ENCODE measurements around the gene GRIK2.

The GRIK2 gene

GRCh38 chr6:101451981-101452380 lies 58.5 kb downstream of the GRIK2 start:
- no peak overlapping the region for H3K4me3 ChIP-seq (ENCODE audit: insufficient read depth, low read depth, low read length)
- WGBS, 2 experiments: no CpG with 5 or more reads among the region's 1 CpG
- no peaks in the 10 kb centered on the region for H3K4me1 ChIP-seq (ENCODE audit: control insufficient read depth, insufficient read depth, low read length)
- no peaks in the 10 kb centered on the region for H3K36me3 ChIP-seq (ENCODE audit: control insufficient read depth, insufficient read depth, low read length)
- H3K9me3 ChIP-seq (ENCODE audit: control insufficient read depth, low read length): no peaks in the 10 kb centered on the region
- no peaks in the 10 kb centered on the region for H3K27me3 ChIP-seq (ENCODE audit: control insufficient read depth, insufficient read depth, low read length, poor library complexity, severe bottlenecking)
- H3K27ac ChIP-seq (ENCODE audit: insufficient read depth, low read depth, low read length, poor library complexity, severe bottlenecking): no peak overlapping the region

- no peaks in the 10 kb centered on the region for H3K36me3 ChIP-seq (ENCODE audit: control insufficient read depth, insufficient read depth, low read length)
- H3K4me3 ChIP-seq (ENCODE audit: insufficient read depth, low read depth, low read length): no peak overlapping the region
- no peak overlapping the region for H3K27ac ChIP-seq (ENCODE audit: insufficient read depth, low read depth, low read length, poor library complexity, severe bottlenecking)
- 97 to 98% methylated on average over 4 of the region's 4 CpGs for WGBS, 2 experiments
- H3K9me3 ChIP-seq (ENCODE audit: control insufficient read depth, low read length): no peaks in the 10 kb centered on the region
- H3K27me3 ChIP-seq (ENCODE audit: control insufficient read depth, insufficient read depth, low read length, poor library complexity, severe bottlenecking): no peaks in the 10 kb centered on the region
- H3K4me1 ChIP-seq (ENCODE audit: control insufficient read depth, insufficient read depth, low read length): no peaks in the 10 kb centered on the region
These were observed 59.7 kb downstream of the GRIK2 start for GRCh38 chr6:101453221-101453620.

- H3K4me1 ChIP-seq (ENCODE audit: control insufficient read depth, insufficient read depth, low read length): no peaks in the 10 kb centered on the region
- H3K36me3 ChIP-seq (ENCODE audit: control insufficient read depth, insufficient read depth, low read length): no peaks in the 10 kb centered on the region
- H3K27me3 ChIP-seq (ENCODE audit: control insufficient read depth, insufficient read depth, low read length, poor library complexity, severe bottlenecking): no peaks in the 10 kb centered on the region
- no peaks in the 10 kb centered on the region for H3K9me3 ChIP-seq (ENCODE audit: control insufficient read depth, low read length)
- no peak overlapping the region for H3K27ac ChIP-seq (ENCODE audit: insufficient read depth, low read depth, low read length, poor library complexity, severe bottlenecking)
- 89 to 100% methylated on average over 2 of the region's 3 CpGs for WGBS, 2 experiments
- no peak overlapping the region for H3K4me3 ChIP-seq (ENCODE audit: insufficient read depth, low read depth, low read length)
These were observed 60.7 kb downstream of the GRIK2 start for GRCh38 chr6:101454106-101454676.

- WGBS, 2 experiments: 92 to 93% methylated on average over 2 of the region's 2 CpGs
- H3K27me3 ChIP-seq (ENCODE audit: control insufficient read depth, insufficient read depth, low read length, poor library complexity, severe bottlenecking): no peaks in the 10 kb centered on the region
- no peaks in the 10 kb centered on the region for H3K36me3 ChIP-seq (ENCODE audit: control insufficient read depth, insufficient read depth, low read length)
These were observed 64.8 kb downstream of the GRIK2 start for GRCh38 chr6:101458336-101458735.

DNA sequence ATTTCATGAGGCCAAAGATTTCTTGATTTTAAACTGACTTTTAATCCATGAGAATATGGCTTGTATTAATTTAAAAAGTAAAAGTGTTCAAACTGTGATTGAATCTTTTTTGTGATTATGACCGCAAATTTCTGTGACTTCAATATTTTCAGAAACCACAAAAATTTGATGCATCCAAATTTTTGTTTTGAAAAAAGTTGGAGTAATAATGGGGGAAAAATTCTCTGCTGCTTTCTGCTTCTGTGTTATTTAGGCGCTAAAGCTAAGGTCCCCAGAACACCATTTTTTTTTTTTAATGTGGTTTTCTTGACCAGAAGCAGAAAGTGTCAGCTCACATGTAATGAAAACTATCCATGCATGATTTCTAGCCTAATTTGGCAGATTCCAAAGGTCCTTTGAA lies 65.3 kb downstream of the GRIK2 start:
- WGBS, 2 experiments: 96 to 100% methylated on average over 2 of the region's 2 CpGs
- no peak overlapping the region for H3K4me3 ChIP-seq (ENCODE audit: insufficient read depth, low read depth, low read length)
- no peaks in the 10 kb centered on the region for H3K27me3 ChIP-seq (ENCODE audit: control insufficient read depth, insufficient read depth, low read length, poor library complexity, severe bottlenecking)
- H3K36me3 ChIP-seq (ENCODE audit: control insufficient read depth, insufficient read depth, low read length): no peaks in the 10 kb centered on the region
- no peaks in the 10 kb centered on the region for H3K9me3 ChIP-seq (ENCODE audit: control insufficient read depth, low read length)
- H3K27ac ChIP-seq (ENCODE audit: insufficient read depth, low read depth, low read length, poor library complexity, severe bottlenecking): no peak overlapping the region
- H3K4me1 ChIP-seq (ENCODE audit: control insufficient read depth, insufficient read depth, low read length): no peaks in the 10 kb centered on the region

More at GRCh38 chr6:101458336-101458735, 64.8 kb downstream of the GRIK2 start:
- H3K27ac ChIP-seq (ENCODE audit: insufficient read depth, low read depth, low read length, poor library complexity, severe bottlenecking): no peak overlapping the region
- H3K4me1 ChIP-seq (ENCODE audit: control insufficient read depth, insufficient read depth, low read length): no peaks in the 10 kb centered on the region
- H3K9me3 ChIP-seq (ENCODE audit: control insufficient read depth, low read length): no peaks in the 10 kb centered on the region
- no peak overlapping the region for H3K4me3 ChIP-seq (ENCODE audit: insufficient read depth, low read depth, low read length)

GRCh38 chr6:101462576-101462975 lies 69.1 kb downstream of the GRIK2 start:
- 91 to 97% methylated on average over 2 of the region's 2 CpGs for WGBS, 2 experiments
- no peaks in the 10 kb centered on the region for H3K27me3 ChIP-seq (ENCODE audit: control insufficient read depth, insufficient read depth, low read length, poor library complexity, severe bottlenecking)

DNA sequence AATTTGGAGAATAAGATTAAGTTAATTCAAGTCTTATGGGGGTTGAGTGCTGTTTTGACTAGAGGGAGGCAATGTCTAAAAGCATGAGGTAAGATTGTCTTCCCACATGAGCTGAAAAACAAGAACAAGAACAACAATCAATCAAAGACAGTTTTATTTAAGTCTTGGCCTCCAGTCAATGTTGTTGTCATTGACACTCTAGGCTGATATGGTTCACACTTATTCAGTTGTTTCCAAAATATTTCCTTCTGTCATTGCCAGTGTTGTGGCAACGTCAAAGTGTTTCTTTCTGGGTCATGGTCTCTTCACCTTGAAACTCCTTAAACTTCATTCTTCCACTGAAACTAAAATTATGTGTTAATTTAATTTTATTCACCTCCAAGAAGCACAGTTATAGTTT lies 72.4 kb downstream of the GRIK2 start:
- 91 to 100% methylated on average over 1 of the region's 1 CpG for WGBS, 2 experiments
- Histone ChIP-seq H3K9me3 (ENCODE audit: control insufficient read depth, low read length) (no peaks in the 10 kb centered on the region), H3K4me3 (ENCODE audit: insufficient read depth, low read depth, low read length) (no peak overlapping the region), H3K27me3 (ENCODE audit: control insufficient read depth, insufficient read depth, low read length, poor library complexity, severe bottlenecking) (no peaks in the 10 kb centered on the region), H3K27ac (ENCODE audit: insufficient read depth, low read depth, low read length, poor library complexity, severe bottlenecking) (no peak overlapping the region), H3K4me1 (ENCODE audit: control insufficient read depth, insufficient read depth, low read length) (no peaks in the 10 kb centered on the region), H3K36me3 (ENCODE audit: control insufficient read depth, insufficient read depth, low read length) (no peaks in the 10 kb centered on the region)

More at GRCh38 chr6:101462576-101462975, 69.1 kb downstream of the GRIK2 start:
- H3K9me3 ChIP-seq (ENCODE audit: control insufficient read depth, low read length): no peaks in the 10 kb centered on the region
- H3K27ac ChIP-seq (ENCODE audit: insufficient read depth, low read depth, low read length, poor library complexity, severe bottlenecking): no peak overlapping the region
- H3K4me3 ChIP-seq (ENCODE audit: insufficient read depth, low read depth, low read length): no peak overlapping the region
- H3K4me1 ChIP-seq (ENCODE audit: control insufficient read depth, insufficient read depth, low read length): no peaks in the 10 kb centered on the region
- H3K36me3 ChIP-seq (ENCODE audit: control insufficient read depth, insufficient read depth, low read length): no peaks in the 10 kb centered on the region

GRCh38 chr6:101477436-101477835 lies 83.9 kb downstream of the GRIK2 start:
- WGBS, 2 experiments: 96 to 97% methylated on average over 2 of the region's 2 CpGs
- Histone ChIP-seq H3K27me3 (ENCODE audit: control insufficient read depth, insufficient read depth, low read length, poor library complexity, severe bottlenecking) (no peaks in the 10 kb centered on the region), H3K4me1 (ENCODE audit: control insufficient read depth, insufficient read depth, low read length) (no peaks in the 10 kb centered on the region), H3K4me3 (ENCODE audit: insufficient read depth, low read depth, low read length) (no peak overlapping the region), H3K27ac (ENCODE audit: insufficient read depth, low read depth, low read length, poor library complexity, severe bottlenecking) (no peak overlapping the region), H3K9me3 (ENCODE audit: control insufficient read depth, low read length) (no peaks in the 10 kb centered on the region), H3K36me3 (ENCODE audit: control insufficient read depth, insufficient read depth, low read length) (no peaks in the 10 kb centered on the region)

- H3K27me3 ChIP-seq (ENCODE audit: control insufficient read depth, insufficient read depth, low read length, poor library complexity, severe bottlenecking): no peaks in the 10 kb centered on the region
- H3K9me3 ChIP-seq (ENCODE audit: control insufficient read depth, low read length): no peaks in the 10 kb centered on the region
- H3K27ac ChIP-seq (ENCODE audit: insufficient read depth, low read depth, low read length, poor library complexity, severe bottlenecking): no peak overlapping the region
- no peaks in the 10 kb centered on the region for H3K4me1 ChIP-seq (ENCODE audit: control insufficient read depth, insufficient read depth, low read length)
- WGBS, 2 experiments: 90 to 100% methylated on average over 1 of the region's 1 CpG
- no peaks in the 10 kb centered on the region for H3K36me3 ChIP-seq (ENCODE audit: control insufficient read depth, insufficient read depth, low read length)
- no peak overlapping the region for H3K4me3 ChIP-seq (ENCODE audit: insufficient read depth, low read depth, low read length)
These were observed 85.4 kb downstream of the GRIK2 start for GRCh38 chr6:101478891-101479290.

DNA sequence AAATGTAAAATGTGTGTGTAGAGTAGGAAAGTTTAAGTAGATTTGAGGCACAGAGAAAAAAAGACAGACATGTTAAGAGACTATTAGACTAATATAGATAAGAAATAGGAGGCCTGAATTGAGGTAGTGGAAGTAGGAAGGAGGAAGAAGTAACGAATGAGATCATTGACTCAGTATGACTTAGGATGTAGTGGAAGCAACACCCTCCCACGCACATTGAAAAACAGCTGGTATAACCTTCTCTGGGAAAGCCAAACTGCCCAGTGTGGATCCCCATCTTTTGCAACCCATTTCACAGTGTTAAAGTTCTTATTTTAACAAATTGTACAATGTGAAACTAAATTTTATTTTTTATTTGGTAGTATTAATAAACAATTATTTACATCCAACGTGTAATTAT lies 89.1 kb downstream of the GRIK2 start:
- Histone ChIP-seq H3K27me3 (ENCODE audit: control insufficient read depth, insufficient read depth, low read length, poor library complexity, severe bottlenecking) (no peaks in the 10 kb centered on the region), H3K9me3 (ENCODE audit: control insufficient read depth, low read length) (no peaks in the 10 kb centered on the region), H3K4me1 (ENCODE audit: control insufficient read depth, insufficient read depth, low read length) (no peaks in the 10 kb centered on the region), H3K36me3 (ENCODE audit: control insufficient read depth, insufficient read depth, low read length) (no peaks in the 10 kb centered on the region), H3K4me3 (ENCODE audit: insufficient read depth, low read depth, low read length) (no peak overlapping the region), H3K27ac (ENCODE audit: insufficient read depth, low read depth, low read length, poor library complexity, severe bottlenecking) (no peak overlapping the region)
- 91 to 97% methylated on average over 2 of the region's 3 CpGs for WGBS, 2 experiments

DNA sequence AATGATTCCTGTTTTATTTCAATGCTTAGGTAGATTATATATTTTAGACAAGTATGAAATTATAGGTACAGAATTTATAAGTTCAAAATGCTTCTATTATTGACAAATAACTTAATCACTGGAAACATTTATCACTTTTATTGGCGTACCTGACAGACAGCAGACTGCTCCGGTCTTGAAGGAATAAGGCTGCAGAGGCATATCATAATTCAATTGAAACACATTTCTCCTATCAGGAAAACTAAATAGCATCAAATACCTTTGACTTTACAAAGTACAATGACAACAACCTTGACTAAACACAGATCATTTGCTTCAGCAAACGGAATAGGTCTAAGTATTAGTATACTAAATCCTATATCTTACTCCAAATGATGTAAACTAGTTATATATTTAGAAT lies 91.3 kb downstream of the GRIK2 start:
- WGBS, 2 experiments: 85 to 98% methylated on average over 2 of the region's 3 CpGs
- no peaks in the 10 kb centered on the region for H3K36me3 ChIP-seq (ENCODE audit: control insufficient read depth, insufficient read depth, low read length)

More for the DNA sequence above, 91.3 kb downstream of the GRIK2 start:
- Histone ChIP-seq H3K27me3 (ENCODE audit: control insufficient read depth, insufficient read depth, low read length, poor library complexity, severe bottlenecking) (no peaks in the 10 kb centered on the region), H3K27ac (ENCODE audit: insufficient read depth, low read depth, low read length, poor library complexity, severe bottlenecking) (no peak overlapping the region), H3K9me3 (ENCODE audit: control insufficient read depth, low read length) (no peaks in the 10 kb centered on the region), H3K4me1 (ENCODE audit: control insufficient read depth, insufficient read depth, low read length) (no peaks in the 10 kb centered on the region), H3K4me3 (ENCODE audit: insufficient read depth, low read depth, low read length) (no peak overlapping the region)
